Stimulated activated CD8-positive, alpha-beta memory T cell treated with anti-CD3 and anti-CD28 coated beads, Interleukin-15, amount 100 ng/mL, for 48 hours (primary cell): ENCODE data around the gene PI3.

ENCODE experiments used
- DNase-seq, 2 donors: peaks; one replicate each; pipeline ENCODE4 v3.0.0-alpha.2; 2020; ENCODE audit warnings: low read depth in 2 of 2

The PI3 gene

GRCh38 chr20:45187693-45188092, 13.0 kb downstream of the PI3 start:
- no peak for DNase-seq

- no peak for DNase-seq
These were observed 14.4 kb downstream of the PI3 start for GRCh38 chr20:45189067-45189609.

DNA sequence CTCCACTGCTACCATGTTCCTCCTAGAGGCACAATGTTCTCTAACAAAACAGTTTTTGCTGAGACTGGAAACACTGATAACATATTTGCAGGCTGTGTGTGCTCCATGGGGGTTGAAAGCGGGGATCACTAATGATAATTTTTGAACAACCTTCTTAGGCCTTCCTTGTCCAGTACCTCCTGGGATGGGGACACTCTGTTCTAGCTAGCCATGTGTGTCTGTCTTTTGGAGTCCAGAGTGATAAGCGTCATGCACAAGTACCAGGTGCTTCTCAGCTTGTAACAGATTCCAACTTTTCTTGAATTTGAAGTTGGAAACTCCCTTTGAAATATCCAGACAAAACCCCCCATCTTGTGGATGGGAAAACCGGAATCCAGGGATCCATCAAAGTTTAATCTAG, 15.2 kb downstream of the PI3 start:
- no peak for DNase-seq

DNA sequence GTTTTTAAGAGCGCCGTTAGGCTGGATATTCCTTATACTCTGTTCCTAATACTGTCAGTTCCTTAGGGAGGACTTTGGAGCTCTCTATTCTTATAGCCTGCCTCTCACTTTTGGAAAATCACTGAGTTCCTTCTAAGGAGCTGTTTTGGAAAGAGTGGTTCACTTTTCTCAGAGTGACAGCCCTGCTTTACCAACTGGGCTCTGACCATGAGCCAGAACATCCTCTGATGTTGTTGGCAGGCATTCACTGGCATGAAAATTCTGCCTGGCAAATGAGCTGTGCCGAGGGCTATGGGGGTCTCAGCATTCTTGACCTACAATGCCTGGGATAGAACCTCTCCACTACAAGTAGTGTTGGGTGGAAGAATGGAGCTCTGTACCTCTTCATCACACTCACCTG, 17.2 kb downstream of the PI3 start:
- no peak for DNase-seq

DNA sequence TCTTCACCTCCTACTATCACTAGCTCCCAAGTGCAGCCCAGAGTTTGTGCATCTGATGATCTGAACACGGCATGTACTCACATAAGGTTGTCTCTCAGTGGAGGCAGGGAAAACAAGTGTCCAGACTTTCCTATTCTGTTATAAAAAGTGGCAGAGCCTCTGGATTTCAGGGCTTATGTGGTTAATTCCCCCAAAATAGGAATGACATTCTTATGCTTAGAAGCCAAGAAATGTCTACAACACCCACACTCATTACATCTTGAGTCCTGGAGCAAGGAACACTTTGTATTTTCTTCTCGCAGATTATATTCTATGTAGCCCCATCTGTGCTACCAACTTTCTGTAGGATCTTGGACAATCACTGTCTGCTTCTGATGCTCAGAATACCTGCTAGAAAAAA, 18.6 kb downstream of the PI3 start:
- no peak for DNase-seq

DNA sequence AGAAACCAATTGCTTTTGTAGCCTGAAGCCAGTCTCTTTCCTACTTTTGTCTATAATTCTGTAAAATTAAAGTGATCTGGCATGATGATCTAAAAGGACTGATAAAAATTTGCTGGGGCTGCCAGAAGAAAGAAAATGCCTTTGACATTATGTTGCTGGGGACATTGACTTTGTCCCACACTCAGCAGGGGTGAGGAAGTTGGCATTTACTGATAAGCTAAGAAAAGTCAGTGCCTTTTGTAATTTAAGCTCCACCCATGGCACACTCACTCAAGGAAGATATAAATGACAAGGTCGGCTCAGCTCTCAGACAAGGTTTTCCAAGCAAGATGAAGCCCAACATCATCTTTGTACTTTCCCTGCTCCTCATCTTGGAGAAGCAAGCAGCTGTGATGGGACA, 32.0 kb downstream of the PI3 start, which contains the start of gene SEMG1:
TSS of gene SEMG1 (plus strand) at position 309 of the 400 bp plus-strand sequence. CDS start at position 330, 21 bp downstream.
- DNase-seq = no peak

DNA sequence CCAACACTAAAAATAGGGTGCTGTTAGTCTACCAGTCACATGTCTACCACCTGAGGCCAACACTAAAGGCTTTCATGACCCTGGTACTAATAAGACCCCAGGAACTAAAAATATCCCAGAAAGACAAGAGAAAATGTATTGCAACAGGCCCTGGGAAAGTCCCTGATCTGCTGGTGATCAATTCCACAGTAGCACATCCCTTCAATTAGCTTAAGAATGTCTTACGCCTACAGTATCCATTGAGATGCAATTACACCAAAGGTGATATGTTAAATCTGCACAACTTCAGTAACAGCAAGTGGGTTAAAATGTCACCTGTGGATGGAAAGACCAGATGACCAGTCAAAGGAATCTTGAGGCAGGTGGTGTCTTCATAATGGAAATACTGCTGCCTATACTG, 35.2 kb downstream of the PI3 start:
- DNase-seq = no peak

GRCh38 chr20:45211569-45212474, 37.1 kb downstream of the PI3 start:
- DNase-seq = no peak

GRCh38 chr20:45212836-45213235, 38.1 kb downstream of the PI3 start:
- no peak for DNase-seq

- DNase-seq = no peak
These were observed 43.4 kb downstream of the PI3 start for GRCh38 chr20:45218124-45218523.

GRCh38 chr20:45218636-45219035, 43.9 kb downstream of the PI3 start:
- no peak for DNase-seq

- DNase-seq = no peak
These were observed 46.4 kb downstream of the PI3 start, which contains the start of gene SEMG2 for GRCh38 chr20:45221076-45221475. Gene SEMG2 (plus strand): TSS chr20:45221373. CDS start chr20:45221390, 17 bp downstream.

GRCh38 chr20:45223136-45223535, 48.4 kb downstream of the PI3 start:
- no peak for DNase-seq
